Activated naive CD4-positive, alpha-beta T cell treated with anti-CD3 and anti-CD28 coated beads, Interleukin-2, amount 50 U/mL, for 24 hours (primary cell): ENCODE measurements around the gene AKR7A2.

Experiments
- H3K27ac Mint-ChIP-seq: one replicate; pipeline ENCODE4 v1.8.0; 2021; ENCODE audit warnings: mild to moderate bottlenecking, mixed read lengths
- H3K27me3 Mint-ChIP-seq: one replicate; pipeline ENCODE4 v1.8.0; 2021; ENCODE audit warnings: mixed read lengths
- H3K36me3 Mint-ChIP-seq: one replicate; pipeline ENCODE4 v1.8.0; 2021; ENCODE audit warnings: mixed read lengths
- H3K4me1 Mint-ChIP-seq: one replicate; pipeline ENCODE4 v1.8.0; 2021; ENCODE audit warnings: mixed read lengths
- H3K4me3 Mint-ChIP-seq: one replicate; pipeline ENCODE4 v1.8.0; 2021; ENCODE audit warnings: mild to moderate bottlenecking, mixed read lengths
- H3K9me3 Mint-ChIP-seq: one replicate; pipeline ENCODE4 v1.8.0; 2021; ENCODE audit warnings: mixed read lengths

Gene AKR7A2

GRCh38 chr1:19333587-19334354 lies 21.8 kb upstream of the AKR7A2 start:
- no peaks in the 10 kb centered on the region for H3K4me1 Mint-ChIP-seq
- H3K9me3 Mint-ChIP-seq = no peaks in the 10 kb centered on the region
- H3K36me3 Mint-ChIP-seq = no peaks in the 10 kb centered on the region
- no peaks in the 10 kb centered on the region for H3K27me3 Mint-ChIP-seq
- H3K4me3 Mint-ChIP-seq = no peak overlapping the region
- H3K27ac Mint-ChIP-seq = no peak overlapping the region

DNA sequence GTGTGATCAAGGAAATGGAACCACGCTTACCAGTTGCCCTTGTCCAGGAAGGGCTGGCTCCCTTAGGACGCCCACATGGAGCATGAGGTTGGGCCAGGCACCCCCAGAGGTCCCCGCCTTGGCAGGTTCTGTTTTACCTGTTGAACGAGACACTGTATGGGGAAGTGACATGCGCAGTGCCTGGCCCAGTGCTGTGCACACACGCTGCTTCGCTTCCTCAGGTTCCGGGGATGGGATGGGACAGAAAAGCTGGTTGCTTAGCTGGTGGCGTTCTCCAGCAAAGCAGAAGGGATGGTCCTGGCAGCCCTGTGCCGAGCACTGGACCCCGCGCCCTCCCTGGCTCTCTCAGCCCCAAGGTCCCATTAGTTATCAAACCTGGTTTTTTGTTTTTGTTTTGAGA lies 20.9 kb upstream of the AKR7A2 start:
- H3K9me3 Mint-ChIP-seq = no peaks in the 10 kb centered on the region
- H3K4me1 Mint-ChIP-seq = no peaks in the 10 kb centered on the region
- H3K4me3 Mint-ChIP-seq = no peak overlapping the region
- H3K27me3 Mint-ChIP-seq = no peaks in the 10 kb centered on the region
- H3K27ac Mint-ChIP-seq = no peak overlapping the region
- H3K36me3 Mint-ChIP-seq = no peaks in the 10 kb centered on the region

GRCh38 chr1:19331262-19331878 lies 19.4 kb upstream of the AKR7A2 start:
- no peak overlapping the region for H3K4me3 Mint-ChIP-seq
- H3K9me3 Mint-ChIP-seq = no peaks in the 10 kb centered on the region
- no peak overlapping the region for H3K27ac Mint-ChIP-seq
- H3K36me3 Mint-ChIP-seq = no peaks in the 10 kb centered on the region
- no peaks in the 10 kb centered on the region for H3K27me3 Mint-ChIP-seq
- no peaks in the 10 kb centered on the region for H3K4me1 Mint-ChIP-seq

DNA sequence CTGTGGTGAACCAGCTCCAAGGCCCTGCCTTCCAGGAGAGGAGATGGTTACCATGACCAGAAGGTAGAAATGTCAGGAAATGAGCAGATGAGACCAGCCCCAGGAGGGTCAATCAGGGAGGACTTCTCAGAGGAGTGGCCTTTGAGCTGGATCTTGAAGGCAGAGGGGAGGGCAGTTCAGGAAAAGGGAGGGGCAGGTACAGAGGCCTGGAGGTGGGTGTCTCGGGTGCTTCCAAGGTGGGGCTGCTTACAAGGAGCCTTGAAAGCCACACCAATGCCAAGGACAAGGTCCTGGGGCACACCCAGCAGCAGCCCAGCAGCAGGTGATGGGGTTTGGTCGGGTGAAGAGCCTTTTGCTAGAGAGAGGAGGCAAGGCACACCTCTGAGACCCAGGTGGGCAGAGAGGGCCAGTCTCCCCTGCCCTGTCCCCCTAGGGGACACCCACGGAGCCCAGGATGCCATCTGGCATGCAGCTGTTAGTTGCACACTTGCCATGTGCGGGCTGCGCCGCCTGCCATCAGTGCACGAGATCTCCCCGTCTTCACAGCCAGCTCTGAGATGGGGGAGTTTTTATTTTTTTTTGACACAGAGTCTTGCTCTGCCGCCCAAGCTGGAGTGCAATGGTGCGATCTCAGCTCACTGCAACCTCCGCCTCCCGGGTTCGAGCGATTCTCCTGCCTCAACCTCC lies 18.6 kb upstream of the AKR7A2 start:
- no peak overlapping the region for H3K27ac Mint-ChIP-seq
- H3K36me3 Mint-ChIP-seq = no peaks in the 10 kb centered on the region
- H3K4me1 Mint-ChIP-seq = no peaks in the 10 kb centered on the region
- H3K4me3 Mint-ChIP-seq = no peak overlapping the region
- no peaks in the 10 kb centered on the region for H3K27me3 Mint-ChIP-seq
- H3K9me3 Mint-ChIP-seq = no peaks in the 10 kb centered on the region

GRCh38 chr1:19329611-19330010 lies 17.7 kb upstream of the AKR7A2 start:
- Mint-ChIP-seq H3K27ac (no peak overlapping the region), H3K4me3 (no peak overlapping the region), H3K4me1 (no peaks in the 10 kb centered on the region), H3K27me3 (no peaks in the 10 kb centered on the region), H3K9me3 (no peaks in the 10 kb centered on the region), H3K36me3 (no peaks in the 10 kb centered on the region)

DNA sequence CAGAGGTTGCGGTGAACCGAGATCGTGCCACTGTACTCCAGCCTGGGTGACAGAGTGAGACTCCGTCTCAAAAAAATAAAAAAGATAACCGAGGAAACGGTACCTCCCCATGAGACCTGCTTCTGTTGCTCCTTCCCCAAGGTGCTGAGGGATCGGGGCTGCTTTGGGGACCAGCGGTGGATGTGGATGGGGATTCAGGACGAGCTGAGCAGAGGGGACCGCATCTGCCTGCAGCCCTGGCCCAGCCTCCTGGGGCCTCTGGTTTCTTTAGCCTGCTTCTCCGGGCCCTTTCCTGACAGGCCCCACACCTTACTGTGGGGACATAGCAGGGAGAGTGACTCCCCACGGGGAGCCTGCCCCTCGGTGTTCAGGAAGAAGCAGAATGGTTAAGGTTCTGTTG lies 17.2 kb upstream of the AKR7A2 start:
- Mint-ChIP-seq H3K36me3 (no peaks in the 10 kb centered on the region), H3K4me3 (no peak overlapping the region), H3K4me1 (no peaks in the 10 kb centered on the region), H3K27me3 (no peaks in the 10 kb centered on the region), H3K9me3 (no peaks in the 10 kb centered on the region), H3K27ac (no peak overlapping the region)

GRCh38 chr1:19328486-19328885 lies 16.5 kb upstream of the AKR7A2 start:
- H3K36me3 Mint-ChIP-seq = no peaks in the 10 kb centered on the region
- no peak overlapping the region for H3K27ac Mint-ChIP-seq
- H3K27me3 Mint-ChIP-seq = no peaks in the 10 kb centered on the region
- no peaks in the 10 kb centered on the region for H3K4me1 Mint-ChIP-seq
- H3K9me3 Mint-ChIP-seq = no peaks in the 10 kb centered on the region
- H3K4me3 Mint-ChIP-seq = no peak overlapping the region

DNA sequence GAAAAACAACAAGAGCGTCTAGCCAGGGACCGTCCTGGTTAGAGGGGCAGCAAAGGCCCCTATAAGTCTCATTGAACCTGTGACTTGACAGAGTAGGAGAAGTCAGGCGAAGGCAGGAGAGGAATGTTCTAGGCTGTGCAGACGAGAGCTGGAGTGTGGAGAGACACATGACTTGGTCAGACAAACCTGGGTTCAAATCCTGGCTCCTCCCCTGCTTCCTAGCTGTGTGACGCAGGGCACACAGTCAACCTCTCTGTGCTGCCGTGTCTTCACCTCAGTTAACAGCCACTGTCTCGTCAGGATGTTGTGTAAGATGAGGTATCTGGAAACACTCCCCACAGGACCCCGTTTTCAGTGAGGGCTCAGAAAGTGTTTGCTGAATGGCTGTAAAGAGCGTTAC lies 15.8 kb upstream of the AKR7A2 start:
- H3K27me3 Mint-ChIP-seq = no peaks in the 10 kb centered on the region
- H3K9me3 Mint-ChIP-seq = no peaks in the 10 kb centered on the region
- H3K27ac Mint-ChIP-seq = no peak overlapping the region
- H3K36me3 Mint-ChIP-seq = no peaks in the 10 kb centered on the region
- H3K4me3 Mint-ChIP-seq = no peak overlapping the region
- no peaks in the 10 kb centered on the region for H3K4me1 Mint-ChIP-seq

DNA sequence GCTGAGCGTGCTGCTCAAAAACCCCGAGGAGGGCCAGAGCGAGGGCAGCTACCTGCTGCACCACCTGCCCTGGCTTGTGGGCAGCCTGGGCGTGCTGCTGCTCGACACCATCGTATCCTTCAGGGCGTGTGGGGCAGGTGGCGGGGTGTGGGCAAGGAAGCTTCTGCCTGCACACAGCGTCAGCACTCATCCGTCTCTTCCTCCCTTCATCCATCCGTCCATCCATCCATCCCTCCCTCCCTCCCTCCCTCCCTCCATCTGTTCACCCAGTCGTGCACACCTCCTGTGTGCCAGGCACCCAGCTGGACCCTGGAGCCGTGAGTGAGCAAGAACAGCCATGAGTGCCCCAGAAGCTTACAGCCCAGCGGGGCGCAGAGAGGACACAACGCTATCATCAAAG lies 15.4 kb upstream of the AKR7A2 start:
- Mint-ChIP-seq H3K4me3 (no peak overlapping the region), H3K4me1 (no peaks in the 10 kb centered on the region), H3K27ac (no peak overlapping the region), H3K9me3 (no peaks in the 10 kb centered on the region), H3K36me3 (peaks cover 2% of the 10 kb centered on the region), H3K27me3 (no peaks in the 10 kb centered on the region)

- no peaks in the 10 kb centered on the region for H3K4me1 Mint-ChIP-seq
- H3K27ac Mint-ChIP-seq = no peak overlapping the region
- H3K9me3 Mint-ChIP-seq = no peaks in the 10 kb centered on the region
- H3K4me3 Mint-ChIP-seq = no peak overlapping the region
- no peaks in the 10 kb centered on the region for H3K27me3 Mint-ChIP-seq
- H3K36me3 Mint-ChIP-seq = peaks cover 2% of the 10 kb centered on the region
These were observed 14.8 kb upstream of the AKR7A2 start for GRCh38 chr1:19326748-19327065.

DNA sequence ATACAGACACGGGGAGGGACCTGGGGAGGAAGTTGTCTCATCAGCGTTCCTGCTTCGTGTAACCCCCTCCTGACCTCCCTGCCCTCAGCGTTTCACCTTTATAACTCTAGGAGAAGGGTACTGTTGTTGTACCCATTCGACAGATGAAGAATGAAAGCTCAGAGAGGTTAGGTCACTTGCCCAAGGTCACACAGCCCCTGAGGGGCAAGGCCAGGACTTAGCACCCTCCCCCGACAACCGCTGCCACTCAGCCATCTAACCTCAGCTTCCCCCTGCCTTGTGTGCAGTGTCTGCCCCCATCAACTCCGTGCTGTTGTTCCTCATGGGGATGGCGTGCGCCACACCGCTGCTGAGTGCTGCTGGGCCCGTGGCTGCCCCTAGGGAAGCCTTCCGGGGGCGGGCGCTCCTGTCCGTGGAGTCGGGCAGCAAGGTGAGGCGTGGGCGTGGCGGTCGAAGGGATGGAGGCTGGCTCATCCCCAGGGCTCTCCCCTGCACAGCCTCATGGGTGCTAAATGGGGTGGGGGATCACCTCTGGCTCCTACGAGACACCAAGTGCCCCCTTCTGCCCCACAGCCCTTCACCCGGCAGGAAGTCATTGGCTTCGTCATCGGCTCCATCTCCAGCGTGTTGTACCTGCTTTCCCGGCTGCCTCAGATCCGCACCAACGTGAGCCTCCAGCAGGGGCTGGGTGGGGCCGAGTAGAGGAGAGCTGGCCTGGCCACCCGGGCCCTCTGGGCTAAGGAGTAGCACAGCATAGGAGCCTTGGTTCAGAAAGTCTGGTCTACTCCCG lies 14.2 kb upstream of the AKR7A2 start:
- H3K36me3 Mint-ChIP-seq = peaks cover 2% of the 10 kb centered on the region

GRCh38 chr1:19325368-19325957 lies 13.5 kb upstream of the AKR7A2 start:
- Mint-ChIP-seq H3K36me3 (peaks cover 2% of the 10 kb centered on the region), H3K9me3 (no peaks in the 10 kb centered on the region), H3K4me3 (no peak overlapping the region), H3K27me3 (no peaks in the 10 kb centered on the region), H3K4me1 (no peaks in the 10 kb centered on the region), H3K27ac (no peak overlapping the region)

More for the DNA sequence above, 14.2 kb upstream of the AKR7A2 start:
- Mint-ChIP-seq H3K27ac (no peak overlapping the region), H3K4me3 (no peak overlapping the region), H3K27me3 (no peaks in the 10 kb centered on the region), H3K4me1 (no peaks in the 10 kb centered on the region), H3K9me3 (no peaks in the 10 kb centered on the region)

- no peak overlapping the region for H3K27ac Mint-ChIP-seq
- H3K27me3 Mint-ChIP-seq = no peaks in the 10 kb centered on the region
- no peaks in the 10 kb centered on the region for H3K4me1 Mint-ChIP-seq
- H3K4me3 Mint-ChIP-seq = no peak overlapping the region
- no peaks in the 10 kb centered on the region for H3K9me3 Mint-ChIP-seq
- peaks cover 2% of the 10 kb centered on the region for H3K36me3 Mint-ChIP-seq
These were observed 12.7 kb upstream of the AKR7A2 start for GRCh38 chr1:19324665-19324990.

GRCh38 chr1:19323987-19324664 lies 12.2 kb upstream of the AKR7A2 start:
- no peaks in the 10 kb centered on the region for H3K27me3 Mint-ChIP-seq
- H3K4me1 Mint-ChIP-seq = no peaks in the 10 kb centered on the region
- H3K27ac Mint-ChIP-seq = no peak overlapping the region
- H3K4me3 Mint-ChIP-seq = no peak overlapping the region
- peaks cover 4% of the 10 kb centered on the region for H3K36me3 Mint-ChIP-seq
- H3K9me3 Mint-ChIP-seq = no peaks in the 10 kb centered on the region

DNA sequence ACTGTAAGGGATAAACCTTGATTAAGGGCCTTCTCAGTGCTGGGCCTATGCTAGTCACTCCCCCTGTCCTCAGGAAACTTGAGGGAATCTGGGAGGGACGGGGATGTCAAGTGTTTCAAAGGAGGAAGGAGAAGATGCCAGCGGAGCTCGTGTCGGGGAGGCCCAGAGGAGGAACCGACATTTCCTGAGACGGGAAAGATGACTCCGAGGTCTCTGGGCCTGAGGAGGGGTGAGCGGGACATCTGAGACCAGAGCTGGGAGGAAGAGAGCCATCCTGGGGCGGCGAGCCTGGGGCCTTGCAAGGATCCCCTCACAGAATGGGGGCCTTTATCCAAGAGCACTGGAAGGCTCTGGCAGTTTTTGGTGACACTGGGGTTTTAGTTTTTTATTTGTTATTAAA lies 10.5 kb upstream of the AKR7A2 start:
- Mint-ChIP-seq H3K9me3 (no peaks in the 10 kb centered on the region), H3K4me1 (no peaks in the 10 kb centered on the region), H3K36me3 (peaks cover 4% of the 10 kb centered on the region), H3K4me3 (no peak overlapping the region), H3K27ac (no peak overlapping the region), H3K27me3 (no peaks in the 10 kb centered on the region)
